MM.1S (cell line): ENCODE results near the gene TUT1.
"Not testable (repeated sequence)": the region's sequence is repeated elsewhere in the genome, so short reads cannot be mapped to it uniquely, and the experiment has no call there.

Experiments
- CTCF ChIP-seq: fragments of 300-600 bp; sonication (generic); IDR thresholded peaks from 2 replicates; pipeline ENCODE4 v1.5.1; 2016; ENCODE audit warnings: antibody characterized with exemption, low read length, mixed read lengths
- EZH2 ChIP-seq: fragments of 300-600 bp; sonication (generic); optimal IDR thresholded peaks from 2 replicates; pipeline ENCODE3; 2017; ENCODE audit warnings: low read depth, mild to moderate bottlenecking, antibody characterized with exemption, low read length, mixed read lengths

GRCh38 chr11:62561677-62562230 is 29.6 kb downstream of the TUT1 start:
- TF ChIP-seq EZH2, CTCF: not testable (repeated sequence)
